ENCODE data around the gene LRIG2. TPM values are rescaled to one million over a fixed set of nuclear protein-coding genes. Genes with fewer than 3 reads are reported as not detected.
"Not testable (repeated sequence)": the region's sequence is repeated elsewhere in the genome, so short reads cannot be mapped to it uniquely, and the experiment has no call there.

The LRIG2 gene, protein sequence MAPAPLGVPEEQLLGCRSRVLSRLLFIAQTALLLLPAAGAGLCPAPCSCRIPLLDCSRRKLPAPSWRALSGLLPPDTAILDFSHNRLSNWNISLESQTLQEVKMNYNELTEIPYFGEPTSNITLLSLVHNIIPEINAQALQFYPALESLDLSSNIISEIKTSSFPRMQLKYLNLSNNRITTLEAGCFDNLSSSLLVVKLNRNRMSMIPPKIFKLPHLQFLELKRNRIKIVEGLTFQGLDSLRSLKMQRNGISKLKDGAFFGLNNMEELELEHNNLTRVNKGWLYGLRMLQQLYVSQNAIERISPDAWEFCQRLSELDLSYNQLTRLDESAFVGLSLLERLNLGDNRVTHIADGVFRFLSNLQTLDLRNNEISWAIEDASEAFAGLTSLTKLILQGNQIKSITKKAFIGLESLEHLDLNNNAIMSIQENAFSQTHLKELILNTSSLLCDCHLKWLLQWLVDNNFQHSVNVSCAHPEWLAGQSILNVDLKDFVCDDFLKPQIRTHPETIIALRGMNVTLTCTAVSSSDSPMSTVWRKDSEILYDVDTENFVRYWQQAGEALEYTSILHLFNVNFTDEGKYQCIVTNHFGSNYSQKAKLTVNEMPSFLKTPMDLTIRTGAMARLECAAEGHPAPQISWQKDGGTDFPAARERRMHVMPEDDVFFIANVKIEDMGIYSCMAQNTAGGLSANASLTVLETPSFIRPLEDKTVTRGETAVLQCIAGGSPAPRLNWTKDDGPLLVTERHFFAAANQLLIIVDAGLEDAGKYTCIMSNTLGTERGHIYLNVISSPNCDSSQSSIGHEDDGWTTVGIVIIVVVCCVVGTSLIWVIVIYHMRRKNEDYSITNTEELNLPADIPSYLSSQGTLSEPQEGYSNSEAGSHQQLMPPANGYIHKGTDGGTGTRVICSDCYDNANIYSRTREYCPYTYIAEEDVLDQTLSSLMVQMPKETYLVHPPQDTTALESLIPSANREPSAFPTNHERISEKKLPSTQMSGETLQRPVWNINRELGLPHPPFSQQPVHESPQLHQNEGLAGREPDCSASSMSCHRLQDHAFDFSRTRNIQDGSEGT
- total RNA-seq (10 to 100 TPM; 13.3 to 32.4 (median 20.1) TPM), polyA plus RNA-seq (10 to 100 TPM in 1 of 2 donors, 1 to 10 TPM in 1; 7.4 to 10.4 TPM)
- long read RNA-seq, donor 1, partial matches to known transcripts: 10 of 12 reads
- long read RNA-seq, donor 1, other reads (novel, unspliced or antisense): 2 of 12 reads
- long read RNA-seq, donor 2, full-length matches to known transcripts: 2 of 13 reads
- long read RNA-seq, donor 2, partial matches to known transcripts: 11 of 13 reads
- long read RNA-seq, donor 2, other reads (novel, unspliced or antisense): 0 of 13 reads
- long read RNA-seq, donor 3, full-length matches to known transcripts: 17 of 25 reads
- long read RNA-seq, donor 3, partial matches to known transcripts: 3 of 25 reads
- long read RNA-seq, donor 3, other reads (novel, unspliced or antisense): 5 of 25 reads

DNA sequence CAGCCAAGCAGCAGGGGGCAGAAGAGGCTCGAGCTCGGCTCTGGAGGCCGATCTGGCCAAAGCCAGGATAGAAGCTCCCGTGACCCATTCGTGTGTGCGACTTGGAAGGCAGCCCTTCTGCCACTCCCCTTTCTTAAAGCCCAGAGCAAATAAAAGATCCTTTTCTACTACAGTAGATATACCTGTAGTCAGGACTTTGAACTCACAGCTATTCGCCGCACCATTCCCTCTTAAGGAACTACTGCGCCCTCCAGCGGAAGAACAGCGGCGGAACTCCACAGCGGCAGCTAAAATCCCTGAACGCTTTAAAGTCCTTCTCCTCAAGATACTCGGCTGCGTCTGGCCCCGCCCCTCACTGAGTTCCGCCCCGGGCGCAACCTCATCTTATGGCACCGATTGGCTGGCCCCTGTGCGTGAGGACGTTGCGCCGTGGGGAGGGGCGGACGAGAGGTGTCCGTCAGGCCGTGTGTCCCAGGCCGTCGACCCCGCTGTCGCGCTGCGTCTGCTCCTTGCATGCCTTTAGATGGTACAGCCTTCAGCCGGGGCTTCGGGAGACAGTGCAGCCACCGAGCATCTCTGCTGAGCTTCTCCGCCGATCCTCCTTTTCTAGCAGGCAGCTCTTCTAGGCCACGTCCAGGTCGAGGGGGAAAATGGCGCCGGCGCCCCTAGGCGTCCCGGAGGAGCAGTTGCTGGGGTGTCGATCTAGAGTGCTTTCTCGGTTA is at the start of gene LRIG2:
Gene LRIG2 (plus strand): TSS at position 442 of the 722 bp plus-strand sequence. CDS start 209 bp downstream, at position 651.
- Histone ChIP-seq H3K9me3 (no peaks in the 10 kb centered on the region), H3K27me3 (no peaks in the 10 kb centered on the region), H3K36me3 (no peaks in the 10 kb centered on the region), H3K4me3 (peak within 1 kb of the TSS; percentile 81), H3K27ac (peak within 1 kb of the TSS; percentile 70 to 83), H3K4me1 (ENCODE audit: insufficient read depth) (peaks cover 2% of the 10 kb centered on the region)
- intact Hi-C loops (cut with DNase I): loop anchor here in 1 of 4 donors (10.0 kb wide), 1 partner anchor 358 kb away; the partner anchor contains the start of gene PPM1J
- DNase-seq: peak; percentile 97 to 98 (median 97)
- WGBS, 3 donors: 0% methylated on average over 27 to 49 of the region's 49 CpGs
- TF ChIP-seq, protein P1, sequence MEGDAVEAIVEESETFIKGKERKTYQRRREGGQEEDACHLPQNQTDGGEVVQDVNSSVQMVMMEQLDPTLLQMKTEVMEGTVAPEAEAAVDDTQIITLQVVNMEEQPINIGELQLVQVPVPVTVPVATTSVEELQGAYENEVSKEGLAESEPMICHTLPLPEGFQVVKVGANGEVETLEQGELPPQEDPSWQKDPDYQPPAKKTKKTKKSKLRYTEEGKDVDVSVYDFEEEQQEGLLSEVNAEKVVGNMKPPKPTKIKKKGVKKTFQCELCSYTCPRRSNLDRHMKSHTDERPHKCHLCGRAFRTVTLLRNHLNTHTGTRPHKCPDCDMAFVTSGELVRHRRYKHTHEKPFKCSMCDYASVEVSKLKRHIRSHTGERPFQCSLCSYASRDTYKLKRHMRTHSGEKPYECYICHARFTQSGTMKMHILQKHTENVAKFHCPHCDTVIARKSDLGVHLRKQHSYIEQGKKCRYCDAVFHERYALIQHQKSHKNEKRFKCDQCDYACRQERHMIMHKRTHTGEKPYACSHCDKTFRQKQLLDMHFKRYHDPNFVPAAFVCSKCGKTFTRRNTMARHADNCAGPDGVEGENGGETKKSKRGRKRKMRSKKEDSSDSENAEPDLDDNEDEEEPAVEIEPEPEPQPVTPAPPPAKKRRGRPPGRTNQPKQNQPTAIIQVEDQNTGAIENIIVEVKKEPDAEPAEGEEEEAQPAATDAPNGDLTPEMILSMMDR (IDR thresholded peaks at IDR 0.05): peak; percentile 86 to 89 (median 88)
- no peak for TF ChIP-seq EP300 (IDR thresholded peaks at IDR 0.05)
- peak; percentile 73 for TF ChIP-seq POLR2A (IDR thresholded peaks at IDR 0.05)

DNA sequence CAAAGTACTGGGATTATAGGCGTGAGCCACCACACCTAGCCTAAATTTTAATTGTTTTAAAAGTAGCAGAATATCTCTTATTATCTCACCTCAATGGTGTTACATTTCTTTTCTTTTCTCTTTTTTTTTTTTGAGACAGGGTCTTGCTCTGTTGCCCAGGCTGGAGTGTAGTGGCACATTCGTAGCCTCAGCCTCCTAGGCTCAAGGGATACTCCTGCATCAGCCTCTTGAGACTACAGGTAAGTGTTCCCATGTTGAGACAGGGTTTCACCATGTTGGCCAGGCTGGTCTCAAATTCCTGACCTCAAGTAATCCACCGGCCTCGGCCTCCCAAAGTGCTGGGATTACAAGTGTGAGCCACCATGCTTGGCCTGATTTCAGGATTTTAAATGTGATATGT is 49.7 kb upstream of the LRIG2 start:
- DNase-seq; intact Hi-C loops (cut with DNase I); H3K4me1 ChIP-seq (ENCODE audit: insufficient read depth); H3K27me3 ChIP-seq; H3K9me3 ChIP-seq; H3K27ac ChIP-seq; H3K36me3 ChIP-seq; H3K4me3 ChIP-seq: not testable (repeated sequence)
- WGBS, 3 donors: 91 to 98% (median 93%) methylated on average over 4 of the region's 4 CpGs

DNA sequence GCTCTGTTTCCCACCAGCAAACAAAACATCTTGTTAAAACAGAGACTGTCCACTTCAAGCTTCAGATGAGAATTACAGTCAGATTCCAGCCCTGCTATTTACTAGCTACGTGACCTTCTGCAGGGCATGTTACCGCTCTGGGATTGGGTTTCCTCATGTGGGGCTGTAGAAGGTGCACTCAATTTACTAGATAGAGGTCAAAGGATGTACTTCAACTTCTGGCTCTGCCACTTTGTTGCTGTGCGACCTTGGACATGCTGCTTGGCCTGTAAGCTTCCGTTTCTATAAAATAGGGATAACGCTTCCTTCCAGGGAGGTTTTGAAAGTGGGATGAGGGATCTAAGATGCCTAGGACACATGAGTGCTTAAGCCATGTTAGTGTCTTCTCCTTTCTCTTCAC is 46.0 kb upstream of the LRIG2 start:
- 74 to 78% (median 78%) methylated on average over 5 of the region's 5 CpGs for WGBS, 3 donors
- H3K27ac ChIP-seq: no peak overlapping the region
- no peaks in the 10 kb centered on the region for H3K9me3 ChIP-seq
- H3K4me3 ChIP-seq: no peak overlapping the region
- TF ChIP-seq EP300 (IDR thresholded peaks at IDR 0.05): no peak
- TF ChIP-seq, protein P1 (IDR thresholded peaks at IDR 0.05): no peak
- TF ChIP-seq POLR2A (IDR thresholded peaks at IDR 0.05): no peak
- H3K4me1 ChIP-seq (ENCODE audit: insufficient read depth): no peaks in the 10 kb centered on the region
- intact Hi-C loops (cut with DNase I): no loop called here
- no peaks in the 10 kb centered on the region for H3K36me3 ChIP-seq
- no peak for DNase-seq
- no peaks in the 10 kb centered on the region for H3K27me3 ChIP-seq

DNA sequence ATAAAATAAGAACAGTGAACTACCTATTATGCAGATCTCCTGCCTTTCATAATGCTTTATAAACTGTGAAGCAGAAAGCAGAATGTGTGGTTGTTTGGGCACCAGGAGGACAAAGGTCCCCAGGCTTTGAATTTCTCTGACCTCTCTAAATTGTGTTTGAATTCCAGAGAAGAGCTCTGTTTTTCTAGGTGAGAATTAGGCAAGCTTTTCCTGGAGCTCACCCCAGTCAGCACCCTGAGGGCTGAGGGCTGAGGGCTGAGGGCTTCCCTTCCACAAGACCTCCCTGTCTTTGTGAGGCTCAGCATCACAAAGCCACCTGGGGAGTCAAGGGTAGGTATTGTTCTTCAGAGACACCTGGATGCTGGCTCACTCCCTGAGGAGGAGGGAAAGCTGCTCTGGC is 45.5 kb upstream of the LRIG2 start:
- no peaks in the 10 kb centered on the region for H3K36me3 ChIP-seq
- H3K27ac ChIP-seq: no peak overlapping the region
- no peaks in the 10 kb centered on the region for H3K27me3 ChIP-seq
- TF ChIP-seq POLR2A (IDR thresholded peaks at IDR 0.05) (no peak), EP300 (IDR thresholded peaks at IDR 0.05) (no peak)
- TF ChIP-seq, protein P1 (IDR thresholded peaks at IDR 0.05): no peak
- H3K4me1 ChIP-seq (ENCODE audit: insufficient read depth): no peaks in the 10 kb centered on the region
- H3K9me3 ChIP-seq: no peaks in the 10 kb centered on the region
- DNase-seq: no peak
- no peak overlapping the region for H3K4me3 ChIP-seq
- intact Hi-C loops (cut with DNase I): no loop called here
